Measurements from ENCODE around the gene MTR.
"Not testable (repeated sequence)": the region's sequence is repeated elsewhere in the genome, so short reads cannot be mapped to it uniquely, and the experiment has no call there.

Gene MTR

DNA sequence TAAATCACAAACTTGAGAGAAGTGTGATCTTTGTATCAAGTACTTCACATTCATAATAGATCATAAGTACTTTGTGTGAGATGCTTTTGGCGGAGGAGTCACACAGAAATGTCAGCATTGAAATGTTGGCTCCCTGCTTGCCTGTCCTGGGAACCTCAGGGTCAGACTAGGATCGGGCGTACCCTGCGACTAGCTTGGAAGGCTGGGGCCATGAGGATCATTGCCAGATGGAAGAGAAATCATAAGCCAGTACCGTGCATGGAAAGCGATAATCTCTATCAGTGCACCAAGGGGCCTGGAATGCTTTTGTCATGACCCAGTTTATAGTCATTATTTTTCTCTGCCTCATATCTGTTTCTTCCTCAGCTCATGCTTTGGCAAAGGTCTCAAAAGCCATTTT is 35.5 kb downstream of the MTR start:
- DNase-seq (ENCODE audit: low read depth in 2 of 2, low spot score in 1 of 2): no peak

- no peak for DNase-seq (ENCODE audit: low read depth in 2 of 2, low spot score in 1 of 2)
Observed at GRCh38 chr1:236833575-236833974, 38.5 kb downstream of the MTR start.

- no peak for DNase-seq (ENCODE audit: low read depth in 2 of 2, low spot score in 1 of 2)
Observed at GRCh38 chr1:236834876-236835275, 39.8 kb downstream of the MTR start.

DNA sequence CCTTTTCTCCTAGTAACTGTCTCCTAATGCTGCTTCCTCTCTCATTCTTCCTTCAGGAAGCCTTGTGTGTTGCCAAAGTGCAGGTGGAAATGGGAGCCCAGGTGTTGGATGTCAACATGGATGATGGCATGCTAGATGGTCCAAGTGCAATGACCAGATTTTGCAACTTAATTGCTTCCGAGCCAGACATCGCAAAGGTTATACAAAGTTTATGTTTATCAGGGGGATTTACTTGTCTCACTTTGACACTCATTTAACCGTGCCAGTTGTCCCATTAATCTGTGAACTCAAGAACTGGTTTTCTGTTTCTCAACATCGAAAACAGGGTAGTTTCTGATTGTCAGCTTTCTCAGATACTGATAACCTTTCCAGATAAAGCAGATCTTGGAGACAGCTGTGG is 40.4 kb downstream of the MTR start:
- DNase-seq (ENCODE audit: low read depth in 2 of 2, low spot score in 1 of 2): no peak

DNA sequence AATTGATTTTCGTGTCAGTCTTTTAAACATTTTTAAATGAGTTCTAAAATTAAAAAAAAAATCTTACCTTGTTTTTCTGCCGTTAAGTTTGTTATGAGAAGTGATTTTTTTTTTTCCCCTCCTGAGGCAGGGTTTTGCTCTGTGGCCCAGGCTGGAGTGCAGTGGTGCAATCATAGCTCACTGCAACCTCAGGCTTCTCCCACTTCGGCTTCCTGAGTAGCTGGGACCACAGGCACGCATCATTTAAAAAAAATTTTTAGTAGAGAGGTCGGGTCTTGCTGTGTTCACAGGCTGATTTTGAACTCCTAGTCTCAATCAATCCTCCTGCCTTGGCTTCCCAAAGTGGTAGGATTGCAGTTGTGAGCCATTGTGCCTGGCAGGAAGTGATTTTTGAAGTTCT is 41.1 kb downstream of the MTR start:
- no peak for DNase-seq (ENCODE audit: low read depth in 2 of 2, low spot score in 1 of 2)

DNA sequence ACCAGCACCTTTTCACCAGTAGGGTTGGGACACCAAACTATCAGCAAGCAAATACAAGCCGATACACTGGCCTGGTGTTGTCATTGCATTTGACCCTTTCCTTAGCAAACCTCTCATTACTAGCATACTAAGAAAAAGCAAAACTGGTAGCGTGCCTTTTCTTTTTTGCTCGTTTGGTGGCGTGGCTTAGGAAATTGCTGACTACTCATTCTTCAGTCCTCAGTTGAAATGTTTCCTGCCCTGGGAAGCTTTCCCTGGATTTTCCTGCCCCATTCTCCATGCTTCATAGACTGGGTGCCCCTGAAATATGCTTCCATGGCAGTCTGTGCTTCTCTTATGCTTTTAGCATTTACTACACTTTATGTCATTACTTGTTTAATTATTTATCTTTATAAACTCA is 42.0 kb downstream of the MTR start:
- DNase-seq (ENCODE audit: low read depth in 2 of 2, low spot score in 1 of 2): no peak

GRCh38 chr1:236837897-236838296 is 42.8 kb downstream of the MTR start:
- DNase-seq (ENCODE audit: low read depth in 2 of 2, low spot score in 1 of 2): no peak

DNA sequence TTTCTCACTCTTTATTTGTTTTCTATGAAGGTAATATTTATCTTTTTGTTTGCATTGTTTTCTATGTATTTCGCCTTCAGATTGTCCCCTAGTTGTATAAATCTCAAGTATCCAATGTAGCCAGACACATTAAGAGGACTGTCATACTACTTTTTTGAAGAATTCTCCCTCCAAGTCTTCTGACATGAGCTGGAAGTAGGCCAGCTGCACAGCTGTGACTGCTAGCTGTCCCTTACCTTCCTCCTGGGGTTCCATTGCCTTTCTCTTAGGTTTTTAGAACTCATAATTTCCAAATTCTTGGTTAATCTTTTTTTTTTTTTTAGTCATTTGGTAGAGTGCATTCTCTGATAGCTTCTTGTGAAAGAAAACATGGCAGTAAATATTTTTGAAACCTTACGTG is 46.2 kb downstream of the MTR start:
- DNase-seq (ENCODE audit: low read depth in 2 of 2, low spot score in 1 of 2): no peak

GRCh38 chr1:236844499-236845271 is 49.6 kb downstream of the MTR start:
- no peak for DNase-seq (ENCODE audit: low read depth in 2 of 2, low spot score in 1 of 2)

GRCh38 chr1:236845830-236846229 is 50.7 kb downstream of the MTR start:
- DNase-seq (ENCODE audit: low read depth in 2 of 2, low spot score in 1 of 2): no peak

DNA sequence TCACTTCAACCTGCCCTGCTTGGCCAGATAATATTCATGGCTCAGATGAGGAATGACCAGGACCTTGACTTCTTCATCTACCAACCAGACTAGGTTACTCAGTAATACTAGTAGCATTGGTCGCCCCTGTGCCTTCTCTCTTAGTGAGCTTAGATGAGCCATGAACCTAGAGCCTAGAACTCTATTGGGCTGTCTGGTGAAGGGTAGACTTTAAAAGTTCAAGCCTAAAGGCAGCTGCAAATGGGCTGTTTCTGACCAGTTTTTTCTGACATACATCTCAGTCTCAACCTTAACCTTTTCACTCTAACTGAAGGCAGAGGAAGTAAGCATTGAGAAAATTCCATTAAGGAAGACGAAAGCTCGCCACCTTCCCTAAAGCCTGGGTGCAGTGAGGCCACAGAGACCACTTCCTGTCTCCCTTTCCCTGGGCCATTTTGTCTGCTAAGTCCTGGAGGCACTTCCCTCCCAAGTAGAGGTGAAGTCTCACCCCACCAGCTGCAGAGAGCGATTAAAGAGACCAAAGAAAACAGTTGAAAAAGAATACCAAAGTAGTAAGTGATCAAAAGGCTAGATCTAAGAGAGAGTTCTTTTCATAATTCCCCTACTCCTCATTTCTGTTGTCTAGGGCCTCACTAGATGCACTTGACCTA is 53.3 kb downstream of the MTR start:
- DNase-seq (ENCODE audit: low read depth in 2 of 2, low spot score in 1 of 2): no peak

- no peak for DNase-seq (ENCODE audit: low read depth in 2 of 2, low spot score in 1 of 2)
Observed at GRCh38 chr1:236850077-236850979, 55.2 kb downstream of the MTR start.

DNA sequence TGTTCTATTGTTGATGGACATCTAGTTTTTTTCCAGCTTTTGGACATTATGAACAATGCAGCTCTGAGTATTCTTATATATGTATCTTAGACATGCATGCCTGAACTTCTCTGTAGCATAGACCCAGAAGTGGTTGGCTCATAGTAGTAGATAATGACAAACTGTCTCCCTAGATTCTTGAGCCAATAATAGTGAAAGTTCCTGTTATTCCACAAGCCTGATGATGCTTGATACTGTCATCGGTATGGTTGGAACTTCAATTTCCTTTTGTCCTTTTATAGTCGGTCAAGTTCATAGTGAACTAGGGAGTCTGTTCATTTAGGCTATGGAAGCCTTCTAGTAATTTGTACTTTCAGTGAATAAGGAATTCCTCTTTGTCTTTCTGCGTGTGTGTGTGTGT is 56.8 kb downstream of the MTR start:
- DNase-seq (ENCODE audit: low read depth in 2 of 2, low spot score in 1 of 2): no peak

DNA sequence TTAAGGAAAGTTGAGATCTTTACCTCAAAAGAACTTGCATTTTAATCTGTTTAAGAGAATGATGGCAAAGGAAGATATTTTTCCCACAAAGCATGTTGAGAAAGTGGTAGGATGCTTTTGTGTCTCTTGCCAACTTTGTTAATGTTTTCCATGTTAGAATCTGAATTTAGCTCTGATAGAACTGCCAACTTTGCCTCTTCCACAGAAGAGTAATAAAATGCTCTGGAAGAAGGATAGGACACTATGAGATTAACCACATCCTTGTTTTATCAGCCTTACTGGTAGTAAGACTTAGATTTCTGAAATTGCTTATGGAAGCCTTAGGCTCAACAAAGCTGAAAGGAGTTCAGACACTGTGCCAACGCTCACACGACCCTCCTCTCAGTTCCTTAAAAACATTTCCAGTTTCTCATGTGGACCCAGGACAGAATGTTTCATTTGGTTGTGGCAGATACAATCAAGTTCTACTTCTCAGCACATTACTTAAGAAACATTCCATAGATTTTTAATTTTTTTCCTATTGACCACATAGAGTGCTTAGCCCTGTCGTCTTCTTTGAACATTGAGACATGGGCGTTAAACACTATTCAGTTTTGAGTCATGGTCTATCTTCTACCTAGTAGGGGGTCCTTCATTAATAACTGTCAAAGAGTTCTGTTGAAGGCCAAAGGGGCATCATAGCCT is 59.0 kb downstream of the MTR start:
- DNase-seq (ENCODE audit: low read depth in 2 of 2, low spot score in 1 of 2): no peak

DNA sequence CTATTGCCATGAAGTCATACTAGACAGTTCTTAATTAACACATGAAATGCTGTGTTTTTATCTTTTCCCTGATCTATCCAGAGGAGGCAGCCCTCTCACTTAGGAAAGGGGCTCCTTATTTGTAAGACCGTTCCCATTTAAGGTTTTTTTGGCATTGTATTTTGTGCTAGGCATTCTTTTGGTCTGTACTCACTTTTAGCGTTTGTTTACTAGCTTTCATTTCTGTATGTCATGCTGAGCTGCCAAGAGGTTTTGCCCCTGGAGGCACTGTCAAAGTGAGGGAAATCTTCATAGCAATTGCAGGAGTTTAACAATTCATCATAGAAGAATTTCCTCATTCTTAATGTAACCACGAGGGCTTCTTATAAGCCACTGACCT is 59.5 kb downstream of the MTR start:
- DNase-seq (ENCODE audit: low read depth in 2 of 2, low spot score in 1 of 2): no peak

DNA sequence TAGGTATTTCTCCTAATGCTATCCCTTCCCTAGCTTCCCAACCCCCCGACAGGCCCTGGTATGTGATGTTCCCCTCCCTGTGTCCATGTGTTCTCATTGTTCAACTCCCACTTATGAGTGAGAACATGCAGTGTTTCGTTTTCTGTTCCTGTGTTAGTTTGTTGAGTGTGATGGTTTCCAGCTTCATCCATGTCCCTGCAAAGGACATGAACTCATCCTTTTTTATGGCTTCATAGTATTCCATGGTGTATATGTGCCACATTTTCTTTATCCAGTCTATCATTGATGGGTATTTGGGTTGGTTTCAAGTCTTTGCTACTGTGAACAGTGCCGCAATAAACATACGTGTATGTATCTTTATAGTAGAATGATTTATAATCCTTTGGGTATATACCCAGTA is 61.6 kb downstream of the MTR start:
- not testable (repeated sequence) for DNase-seq (ENCODE audit: low read depth in 2 of 2, low spot score in 1 of 2)

- no peak for DNase-seq (ENCODE audit: low read depth in 2 of 2, low spot score in 1 of 2)
Observed at GRCh38 chr1:236858165-236858564, 63.1 kb downstream of the MTR start.

GRCh38 chr1:236860101-236860500 is 65.0 kb downstream of the MTR start:
- DNase-seq (ENCODE audit: low read depth in 2 of 2, low spot score in 1 of 2): no peak

GRCh38 chr1:236860674-236861073 is 65.6 kb downstream of the MTR start:
- no peak for DNase-seq (ENCODE audit: low read depth in 2 of 2, low spot score in 1 of 2)

- no peak for DNase-seq (ENCODE audit: low read depth in 2 of 2, low spot score in 1 of 2)
Observed at GRCh38 chr1:236861560-236862218, 66.6 kb downstream of the MTR start.

DNA sequence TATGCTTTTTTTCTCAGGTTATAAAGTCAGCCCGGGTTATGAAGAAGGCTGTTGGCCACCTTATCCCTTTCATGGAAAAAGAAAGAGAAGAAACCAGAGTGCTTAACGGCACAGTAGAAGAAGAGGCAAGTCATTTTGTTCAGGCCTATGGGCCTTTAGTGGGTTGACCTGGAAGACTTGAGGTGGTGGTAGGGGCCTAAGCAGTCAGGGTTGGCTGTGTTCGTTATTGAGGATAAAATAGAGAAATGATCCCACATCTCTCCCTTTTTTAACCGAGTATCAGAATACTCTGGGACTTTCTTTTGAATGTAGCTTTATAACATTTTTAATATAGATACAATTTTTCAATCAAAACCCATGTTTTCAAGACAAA is 67.1 kb downstream of the MTR start:
- no peak for DNase-seq (ENCODE audit: low read depth in 2 of 2, low spot score in 1 of 2)

All from stimulated activated CD8-positive, alpha-beta memory T cell treated with anti-CD3 and anti-CD28 coated beads, Interleukin-4, amount 100 ng/mL, for 1 hour (primary cell).